HG03457 (cell line): ENCODE results near the gene SPINK7.
A peak's percentile ranks its signal among the peaks of the same experiment; 100 is the strongest.
"Not testable (repeated sequence)": the region's sequence is repeated elsewhere in the genome, so short reads cannot be mapped to it uniquely, and the experiment has no call there.

Experiments used
- ATAC-seq: cut with Tn5 transposase; IDR thresholded peaks from one replicate; pipeline ENCODE4 v1.9.1; 2021; ENCODE audit warnings: moderate number of reproducible peaks; ENCODE audit not compliant: unreplicated experiment

Gene SPINK7

DNA sequence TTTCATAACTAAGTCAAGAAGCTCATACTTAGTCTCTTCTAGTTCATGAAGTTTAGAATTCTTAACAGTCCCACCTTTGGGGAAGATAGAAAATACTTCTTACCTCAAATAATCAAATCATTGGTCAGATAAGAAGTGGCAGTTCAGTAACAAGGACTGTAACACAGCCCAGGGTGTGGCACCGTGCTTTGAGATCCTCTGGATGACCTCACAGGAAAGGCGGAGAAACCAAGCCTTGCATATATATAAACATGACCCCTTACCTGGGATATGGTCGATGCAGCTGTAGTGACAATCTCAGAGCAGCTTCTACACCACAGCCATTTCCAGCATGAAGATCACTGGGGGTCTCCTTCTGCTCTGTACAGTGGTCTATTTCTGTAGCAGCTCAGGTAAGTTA, at the start of gene SPINK7:
SPINK7 (plus strand) TSS at position 271 of the 400 bp plus-strand sequence; CDS start at position 332, 61 bp downstream.
- no peak for ATAC-seq

DNA sequence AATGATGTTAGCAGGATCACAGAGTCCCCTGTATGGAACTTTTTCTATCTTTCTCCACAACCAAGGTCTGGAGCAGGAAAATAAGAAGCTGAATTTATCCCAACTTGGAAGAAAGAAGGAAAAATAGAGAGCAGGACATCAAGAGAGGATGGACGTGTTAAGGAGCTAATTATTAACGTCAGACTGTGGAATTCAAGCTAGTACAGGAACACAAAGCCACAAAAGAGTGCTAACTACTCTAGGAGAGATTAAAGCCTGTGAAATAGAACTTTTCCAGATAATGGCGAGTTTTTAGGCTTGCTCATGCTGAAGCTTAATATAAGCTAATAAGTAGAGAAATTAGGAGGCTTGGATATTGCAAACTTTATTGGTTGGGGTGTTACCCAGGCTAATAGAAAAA, 44.3 kb upstream of the SPINK7 start:
- ATAC-seq: no peak

DNA sequence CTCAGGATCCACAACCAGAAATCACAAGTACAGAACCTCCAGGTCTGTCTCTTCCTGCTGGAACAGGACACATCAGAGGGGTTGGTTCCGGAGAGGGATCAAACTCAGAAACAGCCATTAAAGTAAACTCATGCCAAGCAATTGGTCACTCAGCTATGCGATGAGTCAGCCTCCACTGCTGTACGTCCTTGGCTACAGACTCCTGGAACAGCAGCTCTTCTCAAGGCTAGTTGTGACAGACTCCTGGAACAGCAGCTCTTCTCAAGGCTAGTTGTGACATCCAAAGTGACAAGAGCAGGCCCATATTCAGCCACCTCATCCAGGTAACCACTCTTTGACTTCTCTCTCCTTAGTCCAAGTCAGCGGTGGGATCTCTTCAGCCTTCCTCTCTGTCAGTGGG, 43.7 kb upstream of the SPINK7 start, which contains the start of gene SPINK13:
SPINK13 (plus strand) TSS at position 229 of the 400 bp plus-strand sequence. CDS start 1,279 bp downstream, outside the sequence.
- no peak for ATAC-seq

DNA sequence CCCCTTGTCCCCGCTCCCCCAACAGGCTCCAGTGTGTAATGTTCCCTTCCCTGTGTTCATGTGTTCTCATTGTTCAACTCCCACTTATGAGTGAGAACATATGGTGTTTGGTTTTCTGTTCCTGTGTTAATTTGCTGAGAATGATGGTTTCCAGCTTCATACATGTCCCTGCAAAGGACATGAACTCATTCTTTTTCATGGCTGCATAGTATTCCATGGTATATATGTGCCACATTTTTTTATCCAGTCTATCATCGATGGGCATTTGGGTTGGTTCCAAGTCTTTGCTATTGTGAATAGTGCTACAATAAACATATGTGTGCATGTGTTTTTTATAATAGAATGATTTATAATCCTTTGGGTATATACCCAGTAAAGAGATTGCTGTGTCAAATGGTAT, 37.1 kb upstream of the SPINK7 start:
- ATAC-seq: not testable (repeated sequence)

DNA sequence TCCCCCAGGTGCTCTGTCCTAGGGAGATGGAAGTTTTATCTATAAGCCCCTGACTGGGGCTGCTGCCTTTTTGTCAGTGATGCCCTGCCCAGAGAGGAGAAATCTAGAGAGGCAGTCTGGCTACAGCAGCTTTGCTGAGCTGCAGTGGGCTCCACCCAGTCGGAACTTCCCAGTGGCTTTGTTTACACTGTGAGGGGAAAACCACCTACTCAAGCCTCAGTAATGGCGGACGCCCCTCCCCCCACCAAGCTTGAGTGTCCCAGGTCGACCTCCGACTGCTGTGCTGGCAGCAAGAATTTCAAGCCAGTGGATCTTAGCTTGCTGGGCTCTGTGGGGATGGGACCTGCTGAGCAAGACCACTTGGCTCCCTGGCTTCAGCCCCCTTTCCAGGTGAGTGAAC, 31.3 kb upstream of the SPINK7 start:
- ATAC-seq: not testable (repeated sequence)

DNA sequence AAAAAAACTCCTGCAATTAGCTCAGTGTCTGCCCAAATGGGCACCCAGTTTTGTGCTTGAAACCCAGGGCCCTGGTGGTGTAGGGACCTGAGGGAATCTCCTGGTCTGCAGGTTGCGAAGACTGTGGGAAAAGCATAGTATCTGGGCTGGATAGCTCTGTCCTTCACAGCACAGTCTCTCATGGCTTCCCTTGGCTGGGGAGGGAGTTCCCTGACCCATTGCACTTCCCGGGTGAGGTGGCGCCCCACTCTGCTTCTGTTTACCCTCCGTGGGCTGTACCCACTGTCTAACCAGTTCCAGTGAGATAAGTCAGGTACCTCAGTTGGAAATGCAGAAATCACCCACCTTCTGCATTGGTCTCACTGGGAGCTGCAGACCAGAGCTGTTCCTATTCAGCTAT, 30.9 kb upstream of the SPINK7 start:
- not testable (repeated sequence) for ATAC-seq

DNA sequence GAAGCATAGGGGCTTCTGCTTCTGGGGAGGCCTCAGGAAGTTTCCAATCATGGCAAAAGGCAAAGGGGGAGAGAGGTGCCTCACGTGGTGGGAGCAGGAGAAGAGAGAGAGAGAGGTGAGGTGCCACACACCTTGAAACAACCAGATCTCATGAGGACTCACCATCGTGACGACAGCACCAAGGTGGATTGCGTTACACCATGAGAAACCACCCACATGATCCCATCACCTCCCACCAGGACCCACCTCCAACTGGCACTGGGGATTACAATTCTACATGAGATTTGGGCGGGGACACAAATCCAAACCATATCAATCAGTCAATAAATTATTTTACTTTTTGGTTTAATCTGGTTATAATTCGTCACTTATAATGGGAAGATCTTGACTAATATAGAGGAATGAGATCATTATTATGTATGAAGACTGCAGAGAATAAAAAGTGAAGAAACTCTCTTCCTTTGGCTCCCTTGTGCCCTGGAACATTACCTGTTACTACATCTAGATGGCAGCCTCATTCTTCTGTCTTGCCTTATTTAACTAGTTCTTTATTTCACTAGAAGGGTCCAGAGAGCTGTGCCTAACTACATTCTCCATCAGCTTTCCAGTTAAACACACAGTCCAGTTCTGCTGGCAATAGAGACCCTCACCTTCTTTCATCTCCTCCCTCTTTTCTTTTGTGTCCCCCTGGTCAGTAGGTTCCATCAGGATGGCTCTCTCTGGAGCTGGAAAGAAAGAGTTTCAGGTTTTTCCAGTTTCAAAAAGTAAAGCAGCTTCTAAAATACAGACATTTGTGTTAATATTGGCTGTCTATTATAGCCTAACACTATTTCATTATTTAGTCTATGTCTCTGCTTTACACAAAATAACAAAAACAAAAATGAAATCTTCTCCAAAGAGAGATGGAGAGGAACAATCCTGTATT, 21.7 kb upstream of the SPINK7 start:
- ATAC-seq: no peak

DNA sequence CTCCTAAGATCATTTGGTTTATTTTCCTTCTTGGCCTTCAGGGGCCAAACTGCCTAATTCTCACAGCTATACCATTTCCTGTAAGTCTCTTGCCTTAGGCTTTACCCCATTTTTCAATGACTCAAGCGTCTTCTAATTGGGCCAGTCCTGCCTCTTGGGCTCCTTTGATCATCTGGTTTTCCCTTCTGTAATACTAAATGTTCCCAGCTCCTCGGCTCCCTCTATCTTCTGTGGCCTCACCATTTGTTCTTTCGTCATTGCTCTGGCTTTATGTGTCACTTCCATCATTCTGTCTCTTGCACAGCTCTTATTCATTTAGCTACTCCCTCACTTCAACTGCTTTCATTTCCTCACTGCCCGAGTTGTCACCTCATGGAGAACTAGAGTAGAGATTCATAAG, 14.5 kb upstream of the SPINK7 start:
- no peak for ATAC-seq

DNA sequence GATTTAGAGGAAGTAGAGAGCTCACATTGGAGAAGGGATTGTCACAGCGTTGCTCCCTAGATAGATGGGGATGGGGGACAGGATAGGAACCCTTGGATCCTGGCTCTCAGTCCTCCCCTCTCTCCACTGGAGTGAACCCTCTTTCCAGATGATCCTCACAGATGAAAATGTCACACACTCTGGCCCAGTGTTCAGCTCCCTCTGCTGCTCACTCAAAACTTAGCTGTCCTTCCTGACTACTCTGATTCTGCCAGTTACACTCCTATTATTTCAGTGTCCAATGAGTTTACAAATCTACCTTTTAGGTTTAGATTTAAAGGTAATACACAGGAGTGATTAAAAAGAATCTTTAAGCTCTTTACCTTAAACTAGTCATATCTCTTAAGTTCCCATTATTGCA, 5.8 kb upstream of the SPINK7 start:
- ATAC-seq: no peak

DNA sequence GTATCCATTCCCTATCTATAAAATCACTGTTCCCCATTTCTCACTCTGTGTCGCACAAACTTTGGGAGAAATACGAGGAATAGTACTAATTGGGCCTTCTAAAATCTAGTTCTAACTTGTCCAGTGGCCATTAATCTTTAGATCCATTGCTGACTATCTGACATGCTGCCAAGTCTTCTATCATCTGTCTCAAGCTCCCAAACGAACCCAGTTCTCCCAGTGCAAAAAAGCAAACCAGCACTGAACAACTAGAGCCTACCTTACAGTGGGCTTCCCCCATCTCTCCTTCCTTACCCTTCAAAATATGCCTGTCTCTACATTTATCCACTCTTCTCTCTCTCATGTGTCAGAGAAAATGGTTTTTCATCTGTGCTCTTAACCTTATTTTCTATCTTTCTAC, 3.2 kb upstream of the SPINK7 start:
- no peak for ATAC-seq

DNA sequence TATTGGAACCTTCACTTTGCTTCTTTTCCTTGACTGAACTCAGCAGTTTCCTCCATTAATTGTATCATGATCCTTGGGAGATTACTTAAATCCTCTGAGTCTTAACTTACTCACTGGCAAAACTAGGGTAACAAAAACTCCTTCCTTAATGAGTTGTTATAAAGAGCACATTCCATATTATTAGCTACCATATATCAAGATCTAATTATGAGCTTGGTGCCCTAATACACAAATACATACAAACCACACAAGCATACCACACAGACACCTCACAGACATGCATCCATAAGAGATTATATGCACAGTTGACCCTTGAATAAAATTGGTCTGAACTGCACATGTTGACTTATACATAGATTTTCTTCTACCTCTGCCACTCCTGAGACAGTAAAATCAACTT, 2.5 kb upstream of the SPINK7 start:
- ATAC-seq: no peak

DNA sequence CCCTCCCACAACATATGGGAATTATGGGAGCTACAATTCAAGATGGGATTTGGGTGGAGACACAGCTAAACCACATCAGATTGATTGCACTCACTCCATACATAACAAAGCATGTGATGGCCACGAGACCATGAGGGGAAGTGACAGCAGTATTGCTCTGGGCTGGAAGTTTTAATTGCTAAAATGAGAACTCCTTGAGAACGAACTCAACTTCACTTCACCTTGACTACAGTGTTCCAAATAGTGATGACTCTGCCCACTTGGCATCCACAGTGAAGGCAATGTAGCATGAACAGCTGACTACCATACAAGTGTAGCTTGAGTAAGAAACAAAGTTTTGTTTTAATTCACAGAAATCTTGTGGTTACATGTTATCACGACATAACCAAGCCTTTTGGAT, 739 bp upstream of the SPINK7 start:
- ATAC-seq: no peak

DNA sequence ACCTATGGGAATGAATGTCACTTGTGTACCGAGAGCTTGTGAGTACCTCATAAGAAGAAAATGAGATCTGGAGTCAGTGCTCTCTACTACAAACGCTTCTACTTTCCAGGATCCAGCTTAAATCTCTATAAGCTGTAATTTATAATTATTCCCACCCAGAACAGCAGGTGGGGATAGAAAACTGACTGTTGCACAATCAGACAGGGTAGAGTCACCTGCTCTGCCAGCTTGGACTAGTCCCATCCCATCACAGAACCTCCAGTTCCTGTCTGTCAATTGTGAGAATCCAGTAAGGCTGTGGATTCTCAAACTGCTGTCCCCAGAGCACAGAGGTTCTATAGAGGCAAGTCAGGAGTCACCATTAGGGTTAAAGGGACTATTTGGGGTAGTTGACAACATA, 2.0 kb downstream of the SPINK7 start:
- ATAC-seq: no peak

DNA sequence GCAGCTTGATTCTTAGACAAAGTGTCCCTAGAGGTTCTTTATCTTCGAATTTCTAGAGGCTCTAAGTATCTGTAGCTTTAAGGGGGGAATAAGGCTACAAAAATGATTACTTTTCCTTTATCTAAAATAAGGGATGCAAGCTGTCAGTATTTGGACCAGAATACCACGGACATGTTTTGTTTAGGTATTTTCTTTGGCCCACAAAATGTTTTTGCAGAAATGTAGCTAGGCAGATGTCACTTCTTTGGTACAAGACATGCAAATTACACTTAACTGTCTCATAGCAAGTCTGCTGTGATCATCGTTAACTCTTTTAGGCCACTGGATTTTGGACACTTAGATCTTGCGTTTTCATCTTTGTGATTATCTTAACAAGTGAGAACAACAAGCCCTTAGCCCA, 2.5 kb downstream of the SPINK7 start:
- no peak for ATAC-seq

DNA sequence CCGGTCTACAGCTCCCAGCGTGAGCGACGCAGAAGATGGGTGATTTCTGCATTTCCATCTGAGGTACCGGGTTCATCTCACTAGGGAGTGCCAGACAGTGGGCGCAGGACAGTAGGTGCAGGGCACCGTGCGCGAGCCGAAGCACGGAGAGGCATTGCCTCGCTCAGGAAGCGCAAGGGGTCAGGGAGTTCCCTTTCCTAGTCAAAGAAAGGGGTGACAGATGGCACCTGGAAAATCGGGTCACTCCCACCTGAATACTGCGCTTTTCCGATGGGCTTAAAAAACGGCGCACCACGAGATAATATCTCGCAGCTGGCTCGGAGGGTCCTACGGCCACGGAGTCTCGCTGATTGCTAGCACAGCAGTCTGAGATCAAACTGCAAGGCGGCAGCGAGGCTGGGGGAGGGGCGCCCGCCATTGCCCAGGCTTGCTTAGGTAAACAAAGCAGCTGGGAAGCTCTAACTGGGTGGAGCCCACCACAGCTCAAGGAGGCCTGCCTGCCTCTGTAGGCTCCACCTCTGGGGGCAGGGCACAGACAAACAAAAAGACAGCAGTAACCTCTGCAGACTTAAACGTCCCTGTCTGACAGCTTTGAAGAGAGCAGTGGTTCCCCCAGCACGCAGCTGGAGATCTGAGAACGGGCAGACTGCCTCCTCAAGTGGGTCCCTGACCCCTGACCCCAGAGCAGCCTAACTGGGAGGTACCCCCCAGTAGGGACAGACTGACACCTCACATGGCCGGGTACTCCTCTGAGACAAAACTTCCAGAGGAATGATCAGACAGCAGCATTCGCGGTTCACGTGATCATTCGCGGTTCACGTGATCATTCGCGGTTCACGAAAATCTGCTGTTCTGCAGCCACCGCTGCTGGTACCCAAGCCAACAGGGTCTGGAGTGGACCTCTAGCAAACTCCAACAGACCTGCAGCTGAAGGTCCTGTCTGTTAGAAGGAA, 8.1 kb downstream of the SPINK7 start:
- ATAC-seq: not testable (repeated sequence)

DNA sequence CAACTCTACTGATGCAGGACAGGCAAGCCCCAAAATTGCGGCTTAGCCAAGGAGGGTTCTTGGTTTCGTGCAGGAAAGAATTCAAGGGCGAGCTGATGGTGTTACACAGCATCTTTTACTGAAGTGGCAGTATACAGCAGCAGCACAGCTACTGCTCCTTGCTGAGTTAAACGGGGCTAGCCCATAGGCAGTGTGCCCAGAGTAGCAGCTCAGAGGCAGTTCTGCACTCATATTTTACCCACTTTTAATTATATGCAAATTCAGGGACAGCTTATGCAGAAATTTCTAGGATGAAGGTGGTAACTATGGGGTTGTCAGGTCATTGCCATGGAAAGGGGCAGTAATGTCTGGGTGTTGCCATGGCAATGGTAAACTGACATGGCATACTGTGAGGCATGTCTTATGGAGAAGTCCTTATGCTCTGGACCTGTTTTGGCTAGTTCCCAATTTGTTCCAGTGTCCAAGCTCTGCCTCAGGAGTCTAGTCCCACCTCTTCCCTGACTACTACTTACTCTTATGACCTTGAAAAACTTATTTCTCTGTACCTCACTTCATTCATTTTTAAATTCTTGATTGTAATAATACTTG, 21.1 kb downstream of the SPINK7 start:
- ATAC-seq: no peak

DNA sequence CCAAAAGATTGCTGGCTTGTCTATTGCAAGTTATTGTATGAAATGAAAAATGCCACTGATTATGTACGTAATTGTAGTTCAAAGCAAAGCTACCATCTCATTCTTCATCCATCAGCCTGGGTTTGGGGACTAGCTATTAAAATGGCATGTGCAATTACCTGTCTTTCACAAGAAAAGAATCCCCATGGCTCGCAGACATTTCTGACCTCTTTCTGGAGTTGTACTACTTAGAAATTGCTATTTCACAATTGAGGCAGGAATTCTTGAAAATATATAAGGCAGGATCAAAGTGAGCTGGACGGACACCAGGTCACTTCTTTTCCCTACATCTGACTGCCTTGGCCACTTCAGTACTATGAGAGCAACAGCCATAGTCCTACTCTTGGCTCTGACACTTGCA, 23.0 kb downstream of the SPINK7 start, which contains the start of gene SPINK9:
SPINK9 (plus strand) TSS at position 301 of the 400 bp plus-strand sequence; CDS start at position 356, 55 bp downstream.
- no peak for ATAC-seq

DNA sequence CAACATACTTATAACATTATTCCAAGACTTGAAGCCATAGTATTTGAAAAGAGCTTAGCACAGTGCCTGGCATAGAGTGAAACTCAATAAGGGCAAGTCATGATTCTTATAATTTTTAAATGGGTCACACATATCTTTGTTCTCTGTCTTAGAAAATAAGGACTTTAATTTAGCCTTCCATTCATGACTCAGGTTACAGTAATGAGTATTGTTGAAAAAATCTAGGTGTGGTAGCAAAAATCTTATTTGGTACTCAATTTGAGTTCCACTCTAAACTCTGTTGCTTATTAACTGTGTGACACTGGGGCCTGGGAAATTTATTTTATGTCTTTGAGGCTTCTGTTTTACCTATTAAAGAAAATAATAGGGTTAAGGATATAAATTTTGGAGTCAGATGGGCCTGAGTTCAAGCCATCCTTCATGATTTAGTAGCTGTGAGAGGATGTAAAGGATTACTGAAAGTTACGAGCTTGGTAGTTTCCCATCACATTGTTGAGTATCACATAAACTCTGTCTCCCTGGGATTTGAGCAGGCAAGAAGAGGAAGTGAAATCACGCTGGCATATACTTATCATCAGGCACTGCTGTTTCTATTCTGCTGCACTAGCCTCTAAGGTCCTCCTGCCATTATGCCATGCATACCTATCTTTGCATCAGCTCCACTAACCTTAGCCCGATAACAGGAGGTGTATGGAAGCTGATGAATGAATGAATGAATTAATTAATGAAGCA, 24.6 kb downstream of the SPINK7 start:
- peak; percentile 93 for ATAC-seq

DNA sequence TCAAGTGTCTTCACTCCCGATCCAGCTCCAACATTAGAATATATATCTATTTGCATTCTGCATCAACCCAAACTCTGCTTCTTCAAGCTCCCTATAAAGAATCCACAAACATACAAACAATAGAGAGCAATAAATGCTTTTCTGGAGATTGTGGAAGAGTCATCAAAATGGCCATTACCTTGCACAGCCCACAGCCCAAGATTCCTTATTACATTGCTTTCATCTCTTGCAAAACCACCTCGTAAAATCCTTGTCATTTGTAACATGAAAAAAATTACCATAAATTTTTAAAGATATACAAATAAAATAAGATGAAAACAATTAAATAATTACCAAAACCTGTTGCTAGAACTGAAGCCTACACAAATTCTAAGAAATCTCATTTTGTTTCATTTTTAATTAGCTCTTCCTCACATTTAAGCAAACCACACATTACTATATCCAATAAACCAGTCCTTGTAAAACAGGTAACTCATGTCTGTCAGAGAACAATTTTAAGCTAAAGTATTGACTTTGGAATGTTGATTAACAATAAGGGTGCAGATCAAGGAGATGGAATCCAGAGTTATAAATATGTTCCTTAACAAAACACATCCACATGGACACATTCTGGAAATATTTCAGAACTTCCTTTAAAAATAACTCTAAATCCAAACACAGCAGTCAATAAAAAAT, 30.3 kb downstream of the SPINK7 start:
- no peak for ATAC-seq

DNA sequence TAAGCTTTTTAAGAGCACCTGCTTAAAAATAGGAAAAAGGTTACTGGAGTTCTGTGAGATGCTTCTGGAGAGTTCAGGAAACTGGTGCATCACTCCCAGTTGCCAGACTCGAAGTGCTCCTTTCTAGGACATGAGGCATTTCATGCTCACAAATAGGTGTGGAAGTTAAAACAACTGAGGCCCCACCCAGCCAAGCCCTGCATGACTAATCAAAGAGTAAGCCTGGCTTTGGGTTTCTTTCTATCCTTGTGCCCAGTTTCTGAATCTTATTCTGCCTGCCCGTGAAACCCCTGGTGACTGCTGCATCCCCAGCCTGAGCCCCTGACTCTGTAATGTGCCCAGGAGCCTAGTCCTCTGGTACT, 30.8 kb downstream of the SPINK7 start:
- ATAC-seq: no peak
